ENCODE data around the gene PROX1. TPM values are rescaled to one million over a fixed set of nuclear protein-coding genes. Genes with fewer than 3 reads are reported as not detected.

The PROX1 gene
- total and polyA plus RNA-seq, 2 donors (not counting 1 experiment from before 2014, with no cell fraction given) = 0.02 to 0.17 TPM

DNA sequence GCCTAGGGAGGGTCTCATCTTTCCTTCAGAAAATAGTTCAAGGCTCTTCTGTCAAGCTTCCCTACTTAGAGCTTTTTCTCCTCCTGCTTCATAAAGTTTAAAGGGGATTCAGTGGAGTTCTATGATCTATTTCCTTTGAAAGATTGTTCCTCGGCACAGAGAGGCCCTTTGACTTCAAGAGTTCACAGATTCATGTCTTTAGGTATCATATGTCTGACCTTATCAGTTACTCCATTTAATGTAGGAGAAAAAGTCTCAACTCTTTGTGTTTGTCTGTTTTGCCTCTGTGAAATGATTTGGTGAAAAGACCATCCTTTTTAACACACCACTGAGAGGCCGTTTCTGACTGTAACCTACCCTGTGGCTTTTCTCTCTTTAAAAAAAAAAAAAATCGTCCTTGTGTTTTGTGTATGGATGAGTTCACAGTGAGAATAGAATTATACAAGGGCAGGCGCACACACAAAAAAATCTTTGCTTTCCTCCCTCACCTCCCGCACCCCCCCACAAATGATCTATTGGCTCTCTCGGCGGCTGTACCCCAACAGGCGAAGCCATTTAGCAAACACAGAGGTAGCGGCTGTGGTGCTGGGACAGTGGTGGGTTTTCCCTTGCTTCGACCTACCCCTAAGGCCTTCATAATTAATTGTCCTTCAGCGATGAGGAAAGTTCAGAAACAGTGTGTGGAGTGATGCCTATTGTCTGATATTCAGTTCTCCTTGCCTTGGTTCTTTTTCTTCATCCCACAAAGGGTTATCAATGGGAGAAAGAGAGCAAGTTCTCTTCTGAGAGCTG lies 29.6 kb downstream of the PROX1 start:
- H3K27ac ChIP-seq (ENCODE audit: insufficient read depth, low read length) = no peak overlapping the region
- H2AFZ ChIP-seq (ENCODE audit: low read length) = no peak overlapping the region
- H4K20me1 ChIP-seq (ENCODE audit: control insufficient read depth, extremely low read depth, insufficient read depth, low read length) = no peaks in the 10 kb centered on the region
- H3K4me3 ChIP-seq (replicated peaks in 1 of 4; ENCODE audit: control extremely low read depth in 1 of 4, insufficient read depth in 1 of 4, low read depth in 3 of 4, low read length in 4 of 4) = no peak overlapping the region
- no peaks in the 10 kb centered on the region for H3K36me3 ChIP-seq (ENCODE audit: control insufficient read depth, insufficient read depth, low read length)
- H3K4me1 ChIP-seq (ENCODE audit: control insufficient read depth, extremely low read depth, insufficient read depth, low read length) = no peaks in the 10 kb centered on the region
- no peak overlapping the region for H3K4me2 ChIP-seq (ENCODE audit: extremely low read depth, insufficient read depth, low read length)
- no peaks in the 10 kb centered on the region for H3K27me3 ChIP-seq (ENCODE audit: control insufficient read depth, insufficient read depth, low read length)
- no peak for TF ChIP-seq EZH2 (IDR thresholded peaks at IDR 0.05; ENCODE audit: low read length, missing control alignments)
- TF ChIP-seq, protein P1, sequence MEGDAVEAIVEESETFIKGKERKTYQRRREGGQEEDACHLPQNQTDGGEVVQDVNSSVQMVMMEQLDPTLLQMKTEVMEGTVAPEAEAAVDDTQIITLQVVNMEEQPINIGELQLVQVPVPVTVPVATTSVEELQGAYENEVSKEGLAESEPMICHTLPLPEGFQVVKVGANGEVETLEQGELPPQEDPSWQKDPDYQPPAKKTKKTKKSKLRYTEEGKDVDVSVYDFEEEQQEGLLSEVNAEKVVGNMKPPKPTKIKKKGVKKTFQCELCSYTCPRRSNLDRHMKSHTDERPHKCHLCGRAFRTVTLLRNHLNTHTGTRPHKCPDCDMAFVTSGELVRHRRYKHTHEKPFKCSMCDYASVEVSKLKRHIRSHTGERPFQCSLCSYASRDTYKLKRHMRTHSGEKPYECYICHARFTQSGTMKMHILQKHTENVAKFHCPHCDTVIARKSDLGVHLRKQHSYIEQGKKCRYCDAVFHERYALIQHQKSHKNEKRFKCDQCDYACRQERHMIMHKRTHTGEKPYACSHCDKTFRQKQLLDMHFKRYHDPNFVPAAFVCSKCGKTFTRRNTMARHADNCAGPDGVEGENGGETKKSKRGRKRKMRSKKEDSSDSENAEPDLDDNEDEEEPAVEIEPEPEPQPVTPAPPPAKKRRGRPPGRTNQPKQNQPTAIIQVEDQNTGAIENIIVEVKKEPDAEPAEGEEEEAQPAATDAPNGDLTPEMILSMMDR (conservative IDR thresholded peaks at IDR 0.05 in 1 of 2, IDR thresholded peaks at IDR 0.05 in 1 of 2; ENCODE audit: low read depth in 1 of 2, low read length in 2 of 2) = no peak
- no peaks in the 10 kb centered on the region for H3K79me2 ChIP-seq (ENCODE audit: control insufficient read depth, insufficient read depth, low read length)
- H3K9ac ChIP-seq (ENCODE audit: insufficient read depth, low read length) = no peak overlapping the region
- no peak for DNase-seq (ENCODE audit: low read depth in 2 of 2)
- no peaks in the 10 kb centered on the region for H3K9me3 ChIP-seq (ENCODE audit: control insufficient read depth, insufficient read depth, low read depth, low read length)

DNA sequence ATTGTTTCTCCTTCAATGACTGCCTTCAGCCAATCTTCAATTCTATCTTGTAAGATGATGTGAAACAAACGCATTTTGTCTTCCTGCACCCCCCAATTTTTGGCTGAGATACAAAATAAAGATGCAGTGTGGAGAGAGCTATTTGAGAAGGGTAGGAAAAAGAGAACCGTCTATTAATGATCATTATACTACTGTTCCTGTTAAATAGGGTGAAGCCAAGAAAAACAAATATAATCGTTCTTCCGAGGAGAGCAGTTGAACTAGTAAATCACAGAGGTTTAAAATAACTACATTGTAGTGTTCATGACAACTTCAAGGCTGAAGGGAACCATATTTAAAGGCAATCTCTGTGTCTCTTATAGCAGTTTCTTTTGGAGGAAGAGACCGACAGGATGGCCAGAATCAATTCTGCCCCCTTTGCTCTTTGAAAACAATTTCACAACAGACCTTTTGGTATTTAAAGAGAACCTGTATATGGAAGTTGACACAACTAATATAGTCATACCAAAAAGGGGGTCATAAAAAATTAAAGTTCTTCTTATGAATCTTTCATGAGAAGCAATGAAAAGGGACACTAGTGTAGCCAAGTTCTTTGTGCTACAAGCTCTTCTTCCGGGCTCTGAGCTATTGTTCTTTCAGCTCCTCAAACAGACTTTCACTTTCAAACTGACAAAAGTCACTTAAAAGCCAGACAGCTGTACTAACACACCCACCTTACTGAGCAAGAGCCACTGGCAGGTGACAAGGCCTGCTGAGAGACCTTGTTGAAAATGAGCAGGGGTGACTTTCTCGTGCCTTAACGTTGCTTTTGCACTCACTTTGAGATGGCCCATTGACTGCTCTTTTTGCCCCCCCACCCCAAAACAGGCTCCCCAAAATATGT lies 30.9 kb downstream of the PROX1 start:
- no peak overlapping the region for H2AFZ ChIP-seq (ENCODE audit: low read length)
- no peaks in the 10 kb centered on the region for H3K4me1 ChIP-seq (ENCODE audit: control insufficient read depth, extremely low read depth, insufficient read depth, low read length)
- H3K36me3 ChIP-seq (ENCODE audit: control insufficient read depth, insufficient read depth, low read length) = no peaks in the 10 kb centered on the region
- TF ChIP-seq, protein P1 (conservative IDR thresholded peaks at IDR 0.05 in 1 of 2, IDR thresholded peaks at IDR 0.05 in 1 of 2; ENCODE audit: low read depth in 1 of 2, low read length in 2 of 2) = no peak
- TF ChIP-seq EZH2 (IDR thresholded peaks at IDR 0.05; ENCODE audit: low read length, missing control alignments) = no peak
- H3K9ac ChIP-seq (ENCODE audit: insufficient read depth, low read length) = no peak overlapping the region
- H3K9me3 ChIP-seq (ENCODE audit: control insufficient read depth, insufficient read depth, low read depth, low read length) = no peaks in the 10 kb centered on the region
- no peaks in the 10 kb centered on the region for H3K27me3 ChIP-seq (ENCODE audit: control insufficient read depth, insufficient read depth, low read length)
- no peaks in the 10 kb centered on the region for H4K20me1 ChIP-seq (ENCODE audit: control insufficient read depth, extremely low read depth, insufficient read depth, low read length)
- DNase-seq (ENCODE audit: low read depth in 2 of 2) = no peak
- no peaks in the 10 kb centered on the region for H3K79me2 ChIP-seq (ENCODE audit: control insufficient read depth, insufficient read depth, low read length)
- no peak overlapping the region for H3K4me2 ChIP-seq (ENCODE audit: extremely low read depth, insufficient read depth, low read length)
- no peak overlapping the region for H3K4me3 ChIP-seq (replicated peaks in 1 of 4; ENCODE audit: control extremely low read depth in 1 of 4, insufficient read depth in 1 of 4, low read depth in 3 of 4, low read length in 4 of 4)
- no peak overlapping the region for H3K27ac ChIP-seq (ENCODE audit: insufficient read depth, low read length)

DNA sequence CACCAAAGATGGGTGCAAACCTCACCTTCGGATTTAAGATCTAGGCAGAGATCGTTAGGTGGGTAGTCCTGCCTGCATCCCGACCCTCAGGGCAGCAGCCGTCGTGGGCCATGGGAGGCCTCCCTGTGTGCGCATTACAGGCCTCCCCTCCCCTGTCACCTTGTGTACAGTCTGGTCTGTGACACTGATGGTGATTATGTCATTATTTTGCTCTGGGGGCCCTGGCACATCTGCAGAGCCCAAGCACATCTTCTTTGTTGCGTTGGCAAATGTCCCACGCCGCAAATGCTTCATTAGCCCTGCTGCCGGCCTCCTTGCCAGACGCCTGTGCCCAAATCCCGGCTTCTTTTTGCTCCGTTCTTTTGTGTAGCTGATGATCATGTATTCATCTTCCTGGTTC lies 31.7 kb downstream of the PROX1 start:
- Histone ChIP-seq H3K36me3 (ENCODE audit: control insufficient read depth, insufficient read depth, low read length) (no peaks in the 10 kb centered on the region), H3K4me2 (ENCODE audit: extremely low read depth, insufficient read depth, low read length) (no peak overlapping the region), H3K27me3 (ENCODE audit: control insufficient read depth, insufficient read depth, low read length) (no peaks in the 10 kb centered on the region), H2AFZ (ENCODE audit: low read length) (no peak overlapping the region), H3K4me1 (ENCODE audit: control insufficient read depth, extremely low read depth, insufficient read depth, low read length) (no peaks in the 10 kb centered on the region), H3K9ac (ENCODE audit: insufficient read depth, low read length) (no peak overlapping the region), H3K79me2 (ENCODE audit: control insufficient read depth, insufficient read depth, low read length) (no peaks in the 10 kb centered on the region), H4K20me1 (ENCODE audit: control insufficient read depth, extremely low read depth, insufficient read depth, low read length) (no peaks in the 10 kb centered on the region), H3K27ac (ENCODE audit: insufficient read depth, low read length) (no peak overlapping the region), H3K9me3 (ENCODE audit: control insufficient read depth, insufficient read depth, low read depth, low read length) (no peaks in the 10 kb centered on the region), H3K4me3 (replicated peaks in 1 of 4; ENCODE audit: control extremely low read depth in 1 of 4, insufficient read depth in 1 of 4, low read depth in 3 of 4, low read length in 4 of 4) (no peak overlapping the region)
- DNase-seq (ENCODE audit: low read depth in 2 of 2) = no peak
- TF ChIP-seq EZH2 (IDR thresholded peaks at IDR 0.05; ENCODE audit: low read length, missing control alignments) = no peak
- TF ChIP-seq, protein P1 (conservative IDR thresholded peaks at IDR 0.05 in 1 of 2, IDR thresholded peaks at IDR 0.05 in 1 of 2; ENCODE audit: low read depth in 1 of 2, low read length in 2 of 2) = no peak
